Gastroesophageal sphincter (tissue), 3 donors: Measurements from ENCODE around the gene APBA2.

Source experiments
- CTCF ChIP-seq, 4 experiments: fragments of 200-600 bp in 2 of 4; fragments of 450-650 bp in 2 of 4; sonication (generic) in 1 of 4; IDR thresholded peaks; one replicate each; pipeline ENCODE4 v1.5.1; 2017 to 2019; ENCODE audit warnings: antibody characterized with exemption in 4 of 4, mild to moderate bottlenecking in 2 of 4, moderate library complexity in 2 of 4
- EP300 ChIP-seq: sonication (generic); formaldehyde crosslinking; IDR thresholded peaks from one replicate; pipeline ENCODE4 v1.6.1; 2017; ENCODE audit warnings: antibody characterized with exemption, mild to moderate bottlenecking
- POLR2A ChIP-seq, 2 donors: fragments of 450-650 bp; IDR thresholded peaks; one replicate each; pipeline ENCODE4 v1.6.1; 2017; ENCODE audit warnings: antibody characterized with exemption in 2 of 2, mild to moderate bottlenecking in 2 of 2, moderate library complexity in 1 of 2
- POLR2AphosphoS5 ChIP-seq: sonication (generic); formaldehyde crosslinking; IDR thresholded peaks from one replicate; pipeline ENCODE4 v1.6.1; 2017; ENCODE audit warnings: antibody characterized with exemption

GRCh38 chr15:28880680-28881079, 5.1 kb upstream of the APBA2 start:
- TF ChIP-seq CTCF (IDR thresholded peaks at IDR 0.05) (no peak), POLR2A (IDR thresholded peaks at IDR 0.05) (no peak), EP300 (no peak), POLR2AphosphoS5 (no peak)
